Common myeloid progenitor, CD34-positive (primary cell): ENCODE results near the gene CDC42SE2.

Source experiments
- CTCF ChIA-PET: fragments of 350-600 bp; sonication (Branson Sonifier 250); formaldehyde crosslinking; loops from one replicate; lab custom pipeline; 2021; ENCODE audit warnings: antibody characterized with exemption; lab: Charles Lee
- POLR2A ChIA-PET: fragments of 350-600 bp; sonication (Branson Sonifier 250); formaldehyde crosslinking; loops from one replicate; lab custom pipeline; 2021; ENCODE audit warnings: antibody characterized with exemption; lab: Charles Lee
- DNase-seq, 3 donors: peaks; one replicate each; pipeline versions ENCODE4 v3.0.0 to v3.0.0-alpha.2; 2013
- H3K27ac ChIP-seq, 2 experiments: 1 replicate in 1 of 2; 2 replicates in 1 of 2; pipeline ENCODE4 v1.7.0; 2013; ENCODE audit warnings: inconsistent platforms in 2 of 2, low read length in 2 of 2, mild to moderate bottlenecking in 2 of 2, low read depth in 1 of 2, moderate library complexity in 1 of 2; ENCODE audit not compliant: severe bottlenecking in 2 of 2, insufficient read depth in 1 of 2, poor library complexity in 1 of 2
- H3K27me3 ChIP-seq, 5 experiments: replicated peaks in 2 of 5; 1 replicate in 3 of 5; 2 replicates in 2 of 5; pipeline versions ENCODE4 v1.6.1 to v1.7.0; 2013; ENCODE audit warnings: low read length in 4 of 5, mild to moderate bottlenecking in 2 of 5, moderate library complexity in 2 of 5, inconsistent platforms in 1 of 5; ENCODE audit not compliant: insufficient read depth in 5 of 5, control insufficient read depth in 4 of 5
- H3K36me3 ChIP-seq, 4 experiments: 1 replicate in 2 of 4; 2 replicates in 2 of 4; pipeline versions ENCODE4 v1.6.1 to v1.7.0; 2013; ENCODE audit warnings: low read length in 3 of 4, control low read depth in 1 of 4, mild to moderate bottlenecking in 1 of 4; ENCODE audit not compliant: control insufficient read depth in 4 of 4, insufficient read depth in 4 of 4
- H3K4me1 ChIP-seq, 4 experiments: 1 replicate in 3 of 4; 2 replicates in 1 of 4; pipeline versions ENCODE4 v1.6.1 to v1.7.1; 2013; ENCODE audit warnings: low read length in 3 of 4, mild to moderate bottlenecking in 3 of 4, control low read depth in 1 of 4, inconsistent platforms in 1 of 4, moderate library complexity in 1 of 4; ENCODE audit not compliant: control insufficient read depth in 4 of 4, insufficient read depth in 4 of 4; ENCODE audit errors: control extremely low read depth in 1 of 4
- H3K4me3 ChIP-seq, 7 experiments: 1 replicate in 4 of 7; 2 replicates in 3 of 7; pipeline versions ENCODE4 v1.5.1 to v1.7.0; 2013; ENCODE audit warnings: mild to moderate bottlenecking in 7 of 7, low read length in 6 of 7, moderate library complexity in 6 of 7, inconsistent platforms in 2 of 7, low read depth in 2 of 7, control low read depth in 1 of 7; ENCODE audit not compliant: insufficient read depth in 4 of 7, control insufficient read depth in 1 of 7; ENCODE audit errors: extremely low read depth in 1 of 7
- H3K9me3 ChIP-seq, 5 experiments: 1 replicate in 4 of 5; 2 replicates in 1 of 5; pipeline versions ENCODE4 v1.6.1 to v1.7.1; 2013; ENCODE audit warnings: low read length in 4 of 5, mild to moderate bottlenecking in 2 of 5, inconsistent platforms in 1 of 5, low read depth in 1 of 5, moderate library complexity in 1 of 5; ENCODE audit not compliant: control insufficient read depth in 4 of 5, insufficient read depth in 2 of 5; ENCODE audit errors: control extremely low read depth in 1 of 5
- WGBS: methylation state at CpG from one replicate; pipeline ENCODE4 v1.1.5; 2013; ENCODE audit not compliant: insufficient coverage; 5-methylcytosine and 5-hydroxymethylcytosine counted together

Gene CDC42SE2

DNA sequence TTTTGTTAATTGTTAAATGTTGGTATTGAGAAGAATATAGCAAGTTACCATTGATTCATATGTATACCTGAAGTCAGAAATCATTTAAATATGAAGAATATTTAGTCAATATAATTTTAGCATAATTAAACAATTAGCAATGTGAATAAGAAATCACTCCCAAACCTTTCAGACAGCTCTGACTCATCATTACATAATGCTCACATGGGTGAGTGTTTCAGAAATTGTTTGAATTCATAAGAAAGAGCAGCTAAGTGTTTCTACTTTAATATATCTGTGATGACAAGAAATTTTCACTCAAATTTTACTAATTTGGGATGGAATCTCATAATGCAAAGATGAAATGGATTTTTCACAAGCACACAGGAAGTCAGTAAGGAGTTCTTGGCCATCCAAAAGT lies 42.0 kb upstream of the CDC42SE2 start:
- Histone ChIP-seq H3K27me3 (no peaks in the 10 kb centered on the region), H3K9me3 (no peaks in the 10 kb centered on the region), H3K4me1 (peaks cover 0 to 29% (median 12%) of the 10 kb centered on the region in 4 experiments), H3K27ac (no peak overlapping the region), H3K36me3 (no peaks in the 10 kb centered on the region), H3K4me3 (no peak overlapping the region)
- DNase-seq, result peak in 2 of 3 donors; percentile 15 to 32
- ChIA-PET POLR2A (no interaction called here), CTCF (interaction anchor here (0.7 to 1.2 kb wide), 6 partner anchors 13 to 160 kb away, joined by 3 to 4 read pairs (median 4); no protein-coding TSS in a partner anchor)

GRCh38 chr5:131222731-131223130 lies 41.1 kb upstream of the CDC42SE2 start:
- POLR2A ChIA-PET, result no interaction called here
- no peak for DNase-seq
- peaks cover 0 to 29% (median 12%) of the 10 kb centered on the region in 4 experiments for H3K4me1 ChIP-seq
- H3K36me3 ChIP-seq, result no peaks in the 10 kb centered on the region
- no peaks in the 10 kb centered on the region for H3K27me3 ChIP-seq
- no peak overlapping the region for H3K27ac ChIP-seq
- H3K9me3 ChIP-seq, result no peaks in the 10 kb centered on the region
- H3K4me3 ChIP-seq, result no peak overlapping the region
- CTCF ChIA-PET, result interaction anchor here (1.2 to 1.3 kb wide), 3 partner anchors 8 to 42 kb away, joined by 3 to 5 read pairs (median 4); no protein-coding TSS in a partner anchor

GRCh38 chr5:131223751-131224386 lies 40.0 kb upstream of the CDC42SE2 start:
- no peak for DNase-seq

GRCh38 chr5:131224387-131225201 lies 39.3 kb upstream of the CDC42SE2 start:
- peak; percentile 13 to 58 (median 53) for DNase-seq
- peaks cover 0 to 36% (median 12%) of the 10 kb centered on the region in 4 experiments for H3K4me1 ChIP-seq
- POLR2A ChIA-PET, result interaction anchor here (0.8 to 1.5 kb wide), 2 partner anchors 12 to 15 kb away, joined by 3 to 5 read pairs; no protein-coding TSS in a partner anchor
- H3K36me3 ChIP-seq, result no peaks in the 10 kb centered on the region
- no peak overlapping the region for H3K27ac ChIP-seq
- H3K9me3 ChIP-seq, result no peaks in the 10 kb centered on the region
- WGBS, result 56% methylated on average over 6 of the region's 6 CpGs
- CTCF ChIA-PET, result interaction anchor here (0.8 to 1.8 kb wide), 7 partner anchors 8 to 59 kb away, joined by 3 to 7 read pairs (median 4); no protein-coding TSS in a partner anchor
- peak overlapping the region in 2 of 7 experiments; percentile 4 to 36 for H3K4me3 ChIP-seq
- H3K27me3 ChIP-seq, result no peaks in the 10 kb centered on the region

More at GRCh38 chr5:131223751-131224386, 40.0 kb upstream of the CDC42SE2 start:
- POLR2A ChIA-PET, result no interaction called here
- 100% methylated on average over 2 of the region's 2 CpGs for WGBS
- peaks cover 0 to 36% (median 12%) of the 10 kb centered on the region in 4 experiments for H3K4me1 ChIP-seq
- CTCF ChIA-PET, result interaction anchor here (0.8 to 1.5 kb wide), 5 partner anchors 8 to 41 kb away, joined by 3 to 7 read pairs (median 5); no protein-coding TSS in a partner anchor
- no peak overlapping the region for H3K4me3 ChIP-seq
- no peaks in the 10 kb centered on the region for H3K27me3 ChIP-seq
- H3K9me3 ChIP-seq, result no peaks in the 10 kb centered on the region
- H3K27ac ChIP-seq, result no peak overlapping the region
- no peaks in the 10 kb centered on the region for H3K36me3 ChIP-seq

DNA sequence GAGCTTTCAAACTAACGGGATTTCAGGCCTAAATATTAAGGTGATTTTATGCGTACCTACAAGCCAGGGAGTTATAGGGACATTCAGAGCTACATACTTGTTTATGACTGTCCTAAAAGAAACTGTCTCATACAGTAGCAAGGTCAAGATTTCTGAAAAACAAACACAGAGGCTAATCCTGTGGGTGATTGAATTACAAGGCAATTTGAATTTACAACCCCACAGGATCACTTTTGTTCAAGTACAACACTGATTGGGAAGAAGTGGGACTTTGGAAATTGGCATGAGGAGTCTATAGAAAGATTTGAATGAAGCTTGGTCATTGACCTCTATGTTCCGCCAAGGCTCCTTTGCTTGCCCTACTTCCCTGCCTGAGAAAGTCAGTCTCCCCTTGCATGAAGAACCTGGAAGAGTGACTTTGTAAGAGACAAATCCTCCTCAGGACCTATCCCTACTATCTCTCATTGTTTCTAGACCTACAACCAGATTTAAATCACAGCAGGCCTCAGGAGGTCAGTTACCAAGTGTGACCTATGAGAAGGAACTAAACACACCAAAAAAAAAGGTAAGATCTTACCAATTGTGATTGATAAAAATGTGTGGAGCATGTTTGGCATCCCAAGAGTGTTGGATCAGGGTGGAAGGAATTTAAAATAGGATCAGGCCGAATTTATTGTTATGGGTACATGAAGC lies 38.4 kb upstream of the CDC42SE2 start:
- POLR2A ChIA-PET, result interaction anchor here (0.8 to 1.5 kb wide), 2 partner anchors 12 to 16 kb away, joined by 3 to 5 read pairs; no protein-coding TSS in a partner anchor
- H3K27ac ChIP-seq, result no peak overlapping the region
- H3K27me3 ChIP-seq, result no peaks in the 10 kb centered on the region
- DNase-seq, result no peak
- WGBS, result 90% methylated on average over 2 of the region's 4 CpGs
- CTCF ChIA-PET, result interaction anchor here (0.9 to 1.8 kb wide), 8 partner anchors 9 to 60 kb away, joined by 3 to 7 read pairs (median 3); no protein-coding TSS in a partner anchor
- no peaks in the 10 kb centered on the region for H3K9me3 ChIP-seq
- no peaks in the 10 kb centered on the region for H3K36me3 ChIP-seq
- H3K4me3 ChIP-seq, result no peak overlapping the region
- H3K4me1 ChIP-seq, result peaks cover 0 to 36% (median 12%) of the 10 kb centered on the region in 4 experiments

DNA sequence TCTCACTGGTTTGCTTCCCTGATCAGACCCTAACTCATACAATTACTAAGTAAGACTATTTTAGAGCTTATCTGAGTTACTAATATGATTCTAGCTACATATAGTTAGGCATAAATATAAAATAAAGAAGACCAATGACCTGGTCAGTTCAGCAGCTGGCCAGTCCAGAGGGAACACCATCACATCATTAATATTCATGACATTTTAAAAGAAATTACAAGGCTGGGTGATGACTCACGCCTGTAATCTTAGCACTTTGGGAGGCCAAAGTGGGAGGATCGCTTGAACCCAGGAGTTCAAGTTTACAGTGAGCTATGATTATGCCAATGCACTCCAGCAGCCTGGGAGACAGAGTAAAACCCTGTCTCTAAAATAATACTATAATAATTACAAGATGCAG lies 37.0 kb upstream of the CDC42SE2 start:
- Histone ChIP-seq H3K4me1 (peaks cover 0 to 34% (median 12%) of the 10 kb centered on the region in 4 experiments), H3K27me3 (no peaks in the 10 kb centered on the region), H3K9me3 (no peaks in the 10 kb centered on the region), H3K36me3 (no peaks in the 10 kb centered on the region), H3K4me3 (no peak overlapping the region), H3K27ac (no peak overlapping the region)
- POLR2A ChIA-PET, result interaction anchor here (0.7 kb wide), 1 partner anchor 17 kb away, joined by 4 read pairs; no protein-coding TSS in a partner anchor
- CTCF ChIA-PET, result interaction anchor here (0.7 to 1.4 kb wide), 2 partner anchors 12 to 39 kb away, joined by 3 read pairs; no protein-coding TSS in a partner anchor
- DNase-seq, result no peak
- WGBS, result 100% methylated on average over 2 of the region's 2 CpGs
